ENCODE measurements around the gene COX6A1.

COX6A1 gene

GRCh38 chr12:120472521-120472920 lies 34.6 kb downstream of the COX6A1 start:
- TF ChIP-seq CTCF (IDR thresholded peaks at IDR 0.05; ENCODE audit: insufficient read depth, low read length, poor library complexity, severe bottlenecking) = no peak
- Histone ChIP-seq H3K27me3 (replicated peaks; ENCODE audit: control insufficient read depth, insufficient read depth, low read length) (no peaks in the 10 kb centered on the region), H3K36me3 (ENCODE audit: control insufficient read depth, insufficient read depth, low read length) (no peaks in the 10 kb centered on the region; the same call in 1 of the 2 replicates), H3K4me3 (replicated peaks; ENCODE audit: low read depth, low read length) (no peak overlapping the region)
- no peak for DNase-seq (ENCODE audit: extremely low read depth, insufficient read length)

DNA sequence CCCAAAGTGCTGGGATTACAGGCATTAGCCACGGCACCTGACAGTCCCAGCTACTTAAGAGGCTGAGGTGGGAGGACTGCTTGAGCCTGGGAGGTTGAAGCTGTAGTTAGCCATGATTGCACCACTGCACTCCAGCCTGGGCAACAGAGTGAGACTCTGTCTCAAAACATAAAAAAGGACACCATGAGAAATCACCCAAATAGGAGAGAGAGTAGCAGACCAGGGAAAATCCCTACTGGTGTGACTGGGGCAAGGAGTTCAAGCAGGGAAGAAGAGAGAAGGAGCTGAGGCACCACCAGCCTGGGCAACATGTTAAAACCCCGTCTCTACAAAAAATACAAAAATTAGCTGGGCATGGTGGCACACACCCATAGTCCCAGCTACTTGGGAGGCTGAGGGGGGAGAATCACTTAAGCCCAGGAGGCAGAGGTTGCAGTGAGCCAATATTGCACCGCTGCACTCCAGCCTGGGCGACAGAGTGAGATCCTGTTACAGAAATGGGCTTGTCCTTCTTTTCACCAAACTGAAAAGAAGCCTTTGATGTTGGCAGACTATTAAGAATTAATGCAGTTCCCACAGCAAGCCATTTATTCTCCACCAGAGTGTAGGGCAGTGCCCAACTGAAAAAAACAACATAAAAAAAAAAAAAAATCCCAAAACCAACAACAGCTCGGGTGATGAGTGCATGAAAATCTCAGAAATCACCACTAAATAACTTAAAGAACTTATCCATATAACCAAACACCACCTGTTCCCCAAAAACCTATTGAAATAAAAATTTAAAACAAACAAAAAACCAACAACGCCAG lies 36.1 kb downstream of the COX6A1 start:
- DNase-seq (ENCODE audit: extremely low read depth, insufficient read length) = no peak
- TF ChIP-seq CTCF (IDR thresholded peaks at IDR 0.05; ENCODE audit: insufficient read depth, low read length, poor library complexity, severe bottlenecking) = no peak
- Histone ChIP-seq H3K36me3 (ENCODE audit: control insufficient read depth, insufficient read depth, low read length) (no peaks in the 10 kb centered on the region; the same call in 1 of the 2 replicates), H3K4me3 (replicated peaks; ENCODE audit: low read depth, low read length) (no peak overlapping the region), H3K27me3 (replicated peaks; ENCODE audit: control insufficient read depth, insufficient read depth, low read length) (no peaks in the 10 kb centered on the region)

GRCh38 chr12:120474616-120474960 lies 36.7 kb downstream of the COX6A1 start:
- DNase-seq (ENCODE audit: extremely low read depth, insufficient read length) = no peak
- Histone ChIP-seq H3K27me3 (replicated peaks; ENCODE audit: control insufficient read depth, insufficient read depth, low read length) (no peaks in the 10 kb centered on the region), H3K36me3 (ENCODE audit: control insufficient read depth, insufficient read depth, low read length) (no peaks in the 10 kb centered on the region; the same call in 1 of the 2 replicates), H3K4me3 (replicated peaks; ENCODE audit: low read depth, low read length) (no peak overlapping the region)
- TF ChIP-seq CTCF (IDR thresholded peaks at IDR 0.05; ENCODE audit: insufficient read depth, low read length, poor library complexity, severe bottlenecking) = no peak

- H3K4me3 ChIP-seq (replicated peaks; ENCODE audit: low read depth, low read length) = no peak overlapping the region
- no peaks in the 10 kb centered on the region; the same call in 1 of the 2 replicates for H3K36me3 ChIP-seq (ENCODE audit: control insufficient read depth, insufficient read depth, low read length)
- no peaks in the 10 kb centered on the region for H3K27me3 ChIP-seq (replicated peaks; ENCODE audit: control insufficient read depth, insufficient read depth, low read length)
- no peak for TF ChIP-seq CTCF (IDR thresholded peaks at IDR 0.05; ENCODE audit: insufficient read depth, low read length, poor library complexity, severe bottlenecking)
- no peak for DNase-seq (ENCODE audit: extremely low read depth, insufficient read length)
Observed at GRCh38 chr12:120475643-120476042, 37.7 kb downstream of the COX6A1 start.

GRCh38 chr12:120479458-120479857 lies 41.5 kb downstream of the COX6A1 start:
- no peaks in the 10 kb centered on the region for H3K27me3 ChIP-seq (replicated peaks; ENCODE audit: control insufficient read depth, insufficient read depth, low read length)
- TF ChIP-seq CTCF (IDR thresholded peaks at IDR 0.05; ENCODE audit: insufficient read depth, low read length, poor library complexity, severe bottlenecking) = no peak
- no peak overlapping the region for H3K4me3 ChIP-seq (replicated peaks; ENCODE audit: low read depth, low read length)
- DNase-seq (ENCODE audit: extremely low read depth, insufficient read length) = no peak
- H3K36me3 ChIP-seq (ENCODE audit: control insufficient read depth, insufficient read depth, low read length) = no peaks in the 10 kb centered on the region; the same call in 1 of the 2 replicates
